IMR-90 (cell line): ENCODE data around the gene SPAG9. TPM values are rescaled to one million over a fixed set of nuclear protein-coding genes. Genes with fewer than 3 reads are reported as not detected.

Experiments used
- ATAC-seq: fragments of 200-7000 bp; cut with Tn5 transposase; 2 replicates; pipeline ENCODE4 v1.9.1; 2020; ENCODE audit warnings: low read depth, mild to moderate bottlenecking, moderate library complexity
- BruUV-seq: library from RNA; stranded (reverse); fragments of 400-500 nt; replicated peaks from 2 replicates; lab custom pipeline; 2021; lab: Mats Ljungman, UMichigan
- CTCF ChIA-PET: fragments of 300-600 bp; formaldehyde crosslinking; extraction: SDS; loops from one replicate; lab custom pipeline; 2021; ENCODE audit warnings: antibody characterized with exemption; lab: Yijun Ruan, JAX
- POLR2A ChIA-PET: fragments of 300-600 bp; sonication (Branson Sonifier 250); formaldehyde crosslinking; loops from one replicate; lab custom pipeline; 2022; ENCODE audit warnings: antibody characterized with exemption; ENCODE audit not compliant: unreplicated experiment; lab: Charles Lee
- DNase-seq: peaks from one replicate; pipeline ENCODE4 v3.0.0; 2013
- H2AFZ ChIP-seq: replicated peaks from 2 replicates; pipeline ENCODE3; 2013; ENCODE audit warnings: low read length, mild to moderate bottlenecking; ENCODE audit not compliant: poor library complexity
- H2AK5ac ChIP-seq: 2 replicates; pipeline ENCODE4 v1.6.1; 2013; ENCODE audit warnings: low read depth, low read length, inconsistent platforms
- H2AK9ac ChIP-seq: replicated peaks from 2 replicates; pipeline ENCODE3; 2013; ENCODE audit warnings: mild to moderate bottlenecking, low read depth, low read length, moderate library complexity; ENCODE audit not compliant: poor library complexity
- H2BK120ac ChIP-seq: 2 replicates; pipeline ENCODE4 v1.6.1; 2013; ENCODE audit warnings: low read depth, low read length, inconsistent platforms
- H2BK15ac ChIP-seq: 3 replicates; pipeline ENCODE4 v1.6.1; 2013; ENCODE audit warnings: low read depth, low read length, inconsistent platforms
- H2BK20ac ChIP-seq: 2 replicates; pipeline ENCODE4 v1.6.1; 2013; ENCODE audit warnings: low read depth, mild to moderate bottlenecking, inconsistent platforms, low read length, moderate library complexity
- H2BK5ac ChIP-seq: 2 replicates; pipeline ENCODE4 v1.6.1; 2013; ENCODE audit warnings: mild to moderate bottlenecking, low read depth, low read length, inconsistent platforms; ENCODE audit not compliant: poor library complexity, severe bottlenecking
- H3K14ac ChIP-seq: replicated peaks from 2 replicates; pipeline ENCODE4 v1.6.1; 2013; ENCODE audit warnings: low read depth, low read length, inconsistent platforms
- H3K18ac ChIP-seq: 2 replicates; pipeline ENCODE4 v1.6.1; 2013; ENCODE audit warnings: low read depth, low read length, control low read depth
- H3K23ac ChIP-seq: 2 replicates; pipeline ENCODE4 v1.6.1; 2013; ENCODE audit warnings: low read depth, low read length, inconsistent platforms
- H3K27ac ChIP-seq: 2 replicates; pipeline ENCODE4 v1.5.1; 2013; ENCODE audit warnings: mild to moderate bottlenecking, control low read depth, low read length; ENCODE audit not compliant: insufficient read depth
- H3K27me3 ChIP-seq: 2 replicates; pipeline ENCODE4 v1.6.1; 2013; ENCODE audit warnings: low read length; ENCODE audit not compliant: control insufficient read depth, insufficient read depth
- H3K36me3 ChIP-seq: 2 replicates; pipeline ENCODE4 v1.6.1; 2013; ENCODE audit warnings: low read length, mixed read lengths; ENCODE audit not compliant: control insufficient read depth, insufficient read depth
- H3K4ac ChIP-seq: 2 replicates; pipeline ENCODE4 v1.6.1; 2013; ENCODE audit warnings: low read depth, low read length, inconsistent platforms
- H3K4me1 ChIP-seq: 2 replicates; pipeline ENCODE4 v1.6.1; 2013; ENCODE audit warnings: low read length, mixed read lengths; ENCODE audit not compliant: control insufficient read depth, insufficient read depth
- H3K4me2 ChIP-seq: 2 replicates; pipeline ENCODE4 v1.6.1; 2013; ENCODE audit warnings: low read depth, mild to moderate bottlenecking, control low read depth, low read length, moderate library complexity
- H3K4me3 ChIP-seq: 2 replicates; pipeline ENCODE4 v1.5.1; 2013; ENCODE audit warnings: low read depth, mild to moderate bottlenecking, control low read depth, low read length, moderate library complexity; ENCODE audit not compliant: insufficient read depth
- H3K56ac ChIP-seq: 2 replicates; pipeline ENCODE4 v1.6.1; 2013; ENCODE audit warnings: low read length, inconsistent platforms; ENCODE audit not compliant: insufficient read depth; ENCODE audit errors: extremely low read depth
- H3K79me1 ChIP-seq, 2 experiments: 2 replicates each; pipeline ENCODE4 v1.6.1; 2013; ENCODE audit warnings: low read length in 2 of 2, inconsistent platforms in 1 of 2, low read depth in 1 of 2
- H3K9ac ChIP-seq: 2 replicates; pipeline ENCODE4 v1.6.1; 2013; ENCODE audit warnings: low read depth, low read length, control low read depth
- H3K9me1 ChIP-seq: 2 replicates; pipeline ENCODE4 v1.6.1; 2013; ENCODE audit warnings: low read length, inconsistent platforms; ENCODE audit not compliant: insufficient read depth
- H3K9me3 ChIP-seq: 2 replicates; pipeline ENCODE4 v1.6.1; 2013; ENCODE audit warnings: low read length; ENCODE audit not compliant: control insufficient read depth, insufficient read depth
- H4K20me1 ChIP-seq: 2 replicates; pipeline ENCODE4 v1.6.1; 2013; ENCODE audit warnings: low read length, inconsistent platforms; ENCODE audit not compliant: insufficient read depth
- H4K5ac ChIP-seq: 2 replicates; pipeline ENCODE4 v1.6.1; 2013; ENCODE audit warnings: mild to moderate bottlenecking, low read depth, low read length, control low read depth
- H4K8ac ChIP-seq, 2 experiments: 2 replicates each; pipeline ENCODE4 v1.6.1; 2013; ENCODE audit warnings: low read depth in 2 of 2, low read length in 2 of 2, control low read depth in 1 of 2, inconsistent platforms in 1 of 2
- H4K91ac ChIP-seq: 2 replicates; pipeline ENCODE4 v1.6.1; 2013; ENCODE audit warnings: low read depth, low read length, inconsistent platforms; ENCODE audit not compliant: insufficient read depth
- BHLHE40 ChIP-seq: fragments of 150-350 bp; IDR thresholded peaks from 2 replicates; pipeline ENCODE4 v1.6.1; 2016; ENCODE audit warnings: mild to moderate bottlenecking, low read depth, low read length
- CEBPB ChIP-seq: IDR thresholded peaks from 2 replicates; pipeline ENCODE4 v1.6.1; 2012; ENCODE audit warnings: low read depth, low read length, improper control_type of control experiment
- CHD1 ChIP-seq: IDR thresholded peaks from 2 replicates; pipeline ENCODE4 v1.6.1; 2012; ENCODE audit warnings: low read depth, low read length, improper control_type of control experiment
- CTCF ChIP-seq: conservative IDR thresholded peaks from 2 replicates; pipeline ENCODE4 v1.5.1; 2012; ENCODE audit warnings: mild to moderate bottlenecking, low read depth, low read length, improper control_type of control experiment
- ELK1 ChIP-seq: fragments of 150-350 bp; IDR thresholded peaks from 2 replicates; pipeline ENCODE4 v1.6.1; 2016; ENCODE audit warnings: low read depth, mild to moderate bottlenecking, low read length, moderate library complexity, borderline replicate concordance
- FOS ChIP-seq: fragments of 150-350 bp; IDR thresholded peaks from 2 replicates; pipeline ENCODE4 v1.6.1; 2016; ENCODE audit warnings: low read depth, low read length
- MAFK ChIP-seq: IDR thresholded peaks from 2 replicates; pipeline ENCODE4 v1.6.1; 2012; ENCODE audit warnings: low read depth, low read length, improper control_type of control experiment
- MAZ ChIP-seq: IDR thresholded peaks from 2 replicates; pipeline ENCODE4 v1.6.1; 2012; ENCODE audit warnings: low read depth, mild to moderate bottlenecking, low read length, improper control_type of control experiment, moderate library complexity, borderline replicate concordance
- MXI1 ChIP-seq: IDR thresholded peaks from 2 replicates; pipeline ENCODE4 v1.6.1; 2012; ENCODE audit warnings: low read depth, mild to moderate bottlenecking, low read length, moderate library complexity, borderline replicate concordance
- NFE2L2 ChIP-seq: fragments of 150-350 bp; IDR thresholded peaks from 2 replicates; pipeline ENCODE4 v1.6.1; 2016; ENCODE audit warnings: low read depth, mild to moderate bottlenecking, low read length
- POLR2A ChIP-seq: IDR thresholded peaks from 2 replicates; pipeline ENCODE4 v1.6.1; 2012; ENCODE audit warnings: mild to moderate bottlenecking, low read depth, low read length
- RAD21 ChIP-seq: IDR thresholded peaks from 2 replicates; pipeline ENCODE4 v1.6.1; 2012; ENCODE audit warnings: low read length, improper control_type of control experiment
- RCOR1 ChIP-seq: IDR thresholded peaks from 2 replicates; pipeline ENCODE4 v1.6.1; 2012; ENCODE audit warnings: mild to moderate bottlenecking, low read length, improper control_type of control experiment; ENCODE audit not compliant: insufficient replicate concordance
- RFX5 ChIP-seq: IDR thresholded peaks from 2 replicates; pipeline ENCODE4 v1.8.0; 2012; ENCODE audit warnings: low read depth, mild to moderate bottlenecking, low read length, moderate library complexity
- SMC3 ChIP-seq: fragments of 150-350 bp; IDR thresholded peaks from 2 replicates; pipeline ENCODE4 v1.6.1; 2016; ENCODE audit warnings: low read depth, mild to moderate bottlenecking, antibody characterized with exemption, low read length, moderate library complexity
- USF2 ChIP-seq: fragments of 150-350 bp; IDR thresholded peaks from 2 replicates; pipeline ENCODE4 v1.6.1; 2017; ENCODE audit warnings: mild to moderate bottlenecking, antibody characterized with exemption, low read length, low read depth
- WGBS, 2 experiments: methylation state at CpG; one replicate each; pipeline versions ENCODE4 v1.1.5 to v1.1.7; 2013; ENCODE audit warnings: missing lambda C conversion rate in 2 of 2; ENCODE audit not compliant: insufficient read length in 1 of 2; ENCODE audit errors: extremely low coverage in 2 of 2; 5-methylcytosine and 5-hydroxymethylcytosine counted together
- dilution Hi-C: fragments of 300-500 bp; cut with HindIII; formaldehyde crosslinking; loops from one replicate; pipeline ENCODE4 v1.14.3; 2018; ENCODE audit warnings: low sequenced_read_pairs; ENCODE audit not compliant: unreplicated experiment
- in situ Hi-C: fragments of 300-500 bp; cut with MboI; formaldehyde crosslinking; loops from 3 replicates; pipeline ENCODE4 v1.14.3; 2019; ENCODE audit warnings: low sequenced_read_pairs, inconsistent platforms, mixed read lengths
- intact Hi-C: fragments of 100-400 bp; cut with micrococcal nuclease; formaldehyde crosslinking; loops from 2 replicates; pipeline ENCODE4 v1.10.0; 2022
- polyA plus RNA-seq, 3 experiments: library from polyadenylated mRNA; depleted of rRNA; stranded (reverse); fragments of >200 nt; gene quantifications; 2 replicates each; pipeline ENCODE4 v1.2.3, GENCODE V29; 2012; ENCODE audit warnings: low replicate concordance in 1 of 3
- total RNA-seq: library from RNA; depleted of rRNA; stranded (reverse); fragments of >200 nt; gene quantifications from 2 replicates; pipeline ENCODE4 v1.2.3, GENCODE V29; 2012

The SPAG9 gene
- total and polyA plus RNA-seq, 2 of the 4 experiments (the other 2 are of a cell fraction): 26.7 to 75.5 TPM

- Histone ChIP-seq H3K27ac (no peak overlapping the region), H4K8ac (no peak overlapping the region), H3K14ac (no peak overlapping the region), H3K36me3 (no peaks in the 10 kb centered on the region), H2BK120ac (no peak overlapping the region), H2BK5ac (no peak overlapping the region), H3K18ac (no peak overlapping the region), H3K4me1 (peaks cover 23% of the 10 kb centered on the region), H2AK9ac (no peak overlapping the region), H3K4ac (no peak overlapping the region), H2AFZ (no peak overlapping the region), H3K23ac (no peak overlapping the region), H4K20me1 (no peaks in the 10 kb centered on the region), H3K79me1 (peaks cover 0 to 10% of the 10 kb centered on the region in 2 experiments; a peak in 2 of 4 replicates), H2AK5ac (peak overlapping the region; percentile 78; the same call in 1 of the 2 replicates), H4K91ac (0 out of 2 replicates have a peak overlapping the region, but pooled peaks have one; percentile 26), H2BK15ac (no peak overlapping the region; the same call in 2 of the 3 replicates), H3K27me3 (no peaks in the 10 kb centered on the region), H3K4me2 (no peak overlapping the region), H2BK20ac (no peak overlapping the region), H4K5ac (no peak overlapping the region), H3K9ac (no peak overlapping the region), H3K9me1 (peaks cover 20% of the 10 kb centered on the region), H3K4me3 (no peak overlapping the region), H3K56ac (no peak overlapping the region), H3K9me3 (no peaks in the 10 kb centered on the region)
- ATAC-seq (no peak), DNase-seq (no peak)
- BruUV-seq: no TSS peak
- ChIA-PET CTCF (no interaction called here), POLR2A (no interaction called here)
- in situ Hi-C loops: no loop called here
- intact Hi-C loops: no loop called here
- 95% methylated on average over 4 of the region's 12 CpGs; no CpG with 5 or more reads in 1 of the 2 experiments for WGBS, 2 experiments
- dilution Hi-C loops: no loop called here
- TF ChIP-seq CHD1 (no peak), BHLHE40 (no peak), FOS (no peak), POLR2A (no peak), SMC3 (no peak), RFX5 (no peak), CTCF (no peak), MAZ (no peak), NFE2L2 (no peak), MXI1 (no peak), RAD21 (no peak), USF2 (no peak), MAFK (no peak), CEBPB (no peak), ELK1 (no peak), RCOR1 (no peak)
These were observed 174.3 kb downstream of the SPAG9 start for GRCh38 chr17:50946223-50946890.
